ENCODE results near the gene OR11A1.
"Not testable (repeated sequence)": the region's sequence is repeated elsewhere in the genome, so short reads cannot be mapped to it uniquely, and the experiment has no call there.

The OR11A1 gene

DNA sequence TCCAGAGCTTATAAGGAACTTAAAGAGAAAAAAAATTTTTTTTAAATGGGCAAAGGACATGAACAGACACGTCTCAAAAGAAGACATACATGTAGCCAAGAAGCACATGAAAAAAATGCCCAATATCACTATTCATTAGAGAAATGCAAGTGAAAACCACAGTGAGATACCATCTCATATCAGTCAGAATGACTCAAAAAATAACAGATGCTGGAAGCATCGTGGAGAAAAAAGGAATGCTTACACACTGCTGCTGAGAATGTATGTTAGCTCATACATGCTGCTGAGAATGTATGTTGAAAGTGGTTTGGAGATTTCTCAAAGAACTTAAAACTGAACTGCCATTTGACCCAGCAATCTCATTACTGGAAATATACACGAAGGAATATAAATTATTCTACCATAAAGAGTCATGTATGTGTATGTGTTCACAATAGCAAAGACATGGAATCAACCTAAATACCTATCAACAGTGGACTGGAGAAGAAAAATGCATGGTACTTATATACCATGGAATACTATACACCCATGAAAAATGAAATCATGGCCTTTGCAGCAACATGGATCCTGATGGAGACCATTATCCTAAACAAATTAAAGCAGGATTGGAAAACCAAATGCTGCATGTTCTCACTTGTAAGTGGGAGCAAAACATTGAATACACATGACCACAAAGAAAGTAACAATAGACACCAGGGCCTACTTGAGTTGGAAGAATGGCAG, 5.2 kb downstream of the OR11A1 start:
- no peak overlapping the region for H3K4me3 ChIP-seq (ENCODE audit: low read length)
- H3K9me3 ChIP-seq (ENCODE audit: insufficient read depth, low read length): no peaks in the 10 kb centered on the region
- no peaks in the 10 kb centered on the region for H3K79me2 ChIP-seq (ENCODE audit: low read length)
- H3K4me1 ChIP-seq (ENCODE audit: low read length): no peaks in the 10 kb centered on the region
- TF ChIP-seq CTCF (IDR thresholded peaks at IDR 0.05; ENCODE audit: low read depth, low read length): no peak
- no peak for TF ChIP-seq EZH2phosphoT487 (IDR thresholded peaks at IDR 0.05; ENCODE audit: low read depth)
- H4K20me1 ChIP-seq (ENCODE audit: insufficient read depth, low read length): no peaks in the 10 kb centered on the region
- H3K27me3 ChIP-seq (ENCODE audit: low read depth, low read length): 0 out of 2 replicates have a peak, but pooled peaks cover 4% of the 10 kb centered on the region
- no peak overlapping the region for H3K9ac ChIP-seq (ENCODE audit: low read length)
- H2AFZ ChIP-seq (ENCODE audit: low read depth, low read length): no peak overlapping the region
- H3K4me2 ChIP-seq (ENCODE audit: low read length): no peak overlapping the region
- H3K27ac ChIP-seq (ENCODE audit: low read length): no peak overlapping the region
- H3K36me3 ChIP-seq (replicated peaks; ENCODE audit: low read depth, low read length): no peaks in the 10 kb centered on the region

DNA sequence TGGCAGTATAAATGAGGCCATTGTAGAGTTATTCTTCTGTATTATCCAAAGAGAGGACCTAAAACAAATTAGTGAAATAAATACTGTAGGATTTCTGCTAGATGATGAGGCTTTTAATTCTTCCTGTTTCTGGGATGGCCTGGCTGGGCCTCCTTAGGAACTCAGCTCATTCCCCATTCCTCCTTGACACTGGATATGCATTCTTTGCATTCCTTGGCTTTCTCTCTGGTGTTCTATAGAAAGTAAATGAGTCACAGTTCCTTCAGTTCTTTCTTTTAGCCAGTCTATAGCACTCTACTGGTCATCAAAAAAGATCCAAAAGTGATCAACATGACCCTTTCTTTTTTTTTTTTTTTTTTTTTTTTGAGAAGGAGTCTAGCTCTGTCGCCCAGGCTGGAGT, 9.2 kb downstream of the OR11A1 start:
- Histone ChIP-seq H3K9ac (ENCODE audit: low read length) (no peak overlapping the region), H4K20me1 (ENCODE audit: insufficient read depth, low read length) (no peaks in the 10 kb centered on the region), H3K36me3 (replicated peaks; ENCODE audit: low read depth, low read length) (no peaks in the 10 kb centered on the region), H3K79me2 (ENCODE audit: low read length) (no peaks in the 10 kb centered on the region), H2AFZ (ENCODE audit: low read depth, low read length) (no peak overlapping the region), H3K4me1 (ENCODE audit: low read length) (no peaks in the 10 kb centered on the region), H3K4me2 (ENCODE audit: low read length) (no peak overlapping the region), H3K4me3 (ENCODE audit: low read length) (no peak overlapping the region), H3K9me3 (ENCODE audit: insufficient read depth, low read length) (no peaks in the 10 kb centered on the region), H3K27me3 (ENCODE audit: low read depth, low read length) (0 out of 2 replicates have a peak, but pooled peaks cover 4% of the 10 kb centered on the region), H3K27ac (ENCODE audit: low read length) (no peak overlapping the region)
- TF ChIP-seq EZH2phosphoT487 (IDR thresholded peaks at IDR 0.05; ENCODE audit: low read depth) (no peak), CTCF (IDR thresholded peaks at IDR 0.05; ENCODE audit: low read depth, low read length) (no peak)

DNA sequence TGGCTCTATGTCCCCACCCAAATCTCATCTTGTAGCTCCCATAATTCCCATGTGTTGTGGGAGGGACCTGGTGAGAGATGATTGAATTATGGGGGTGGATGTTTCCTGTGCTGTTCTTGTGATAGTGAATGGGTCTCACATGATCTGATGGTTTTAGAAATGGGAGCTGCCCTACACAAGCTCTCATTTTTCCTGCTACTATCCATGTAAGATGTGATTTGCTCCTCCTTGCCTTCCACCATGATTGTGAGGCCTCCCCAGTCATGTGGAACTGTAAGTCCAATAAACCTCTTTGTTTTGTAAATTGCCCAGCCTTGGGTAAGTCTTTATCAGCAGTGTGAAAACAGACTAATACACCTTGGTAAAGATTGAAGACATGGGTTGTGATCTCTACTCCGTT, 12.8 kb downstream of the OR11A1 start:
- H3K36me3 ChIP-seq (replicated peaks; ENCODE audit: low read depth, low read length); H3K9me3 ChIP-seq (ENCODE audit: insufficient read depth, low read length); H3K9ac ChIP-seq (ENCODE audit: low read length); H3K4me3 ChIP-seq (ENCODE audit: low read length); H2AFZ ChIP-seq (ENCODE audit: low read depth, low read length); H3K4me2 ChIP-seq (ENCODE audit: low read length); H4K20me1 ChIP-seq (ENCODE audit: insufficient read depth, low read length); H3K27me3 ChIP-seq (ENCODE audit: low read depth, low read length); H3K79me2 ChIP-seq (ENCODE audit: low read length); H3K4me1 ChIP-seq (ENCODE audit: low read length); H3K27ac ChIP-seq (ENCODE audit: low read length): not testable (repeated sequence)

DNA sequence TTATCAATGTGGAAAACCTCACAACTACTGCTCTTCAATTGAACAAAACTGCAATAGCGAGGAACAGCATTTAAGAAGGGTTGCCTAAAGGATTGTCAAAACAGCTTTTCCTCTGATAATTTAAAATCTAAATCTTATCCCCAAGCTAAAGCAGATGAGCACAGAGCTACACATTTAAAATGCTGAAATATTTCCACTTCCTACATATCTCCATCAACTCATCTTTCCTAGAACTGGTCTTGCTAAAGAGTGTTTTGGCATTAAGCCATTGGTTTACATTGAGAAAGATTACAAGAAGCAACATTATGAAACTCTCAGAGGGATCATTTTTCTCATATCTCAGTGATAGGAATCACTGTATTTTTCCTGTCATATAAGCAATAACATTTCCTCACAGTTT, 14.2 kb downstream of the OR11A1 start:
- Histone ChIP-seq H4K20me1 (ENCODE audit: insufficient read depth, low read length) (no peaks in the 10 kb centered on the region), H3K4me3 (ENCODE audit: low read length) (no peak overlapping the region), H3K9me3 (ENCODE audit: insufficient read depth, low read length) (no peaks in the 10 kb centered on the region), H3K36me3 (replicated peaks; ENCODE audit: low read depth, low read length) (no peaks in the 10 kb centered on the region), H2AFZ (ENCODE audit: low read depth, low read length) (no peak overlapping the region), H3K79me2 (ENCODE audit: low read length) (no peaks in the 10 kb centered on the region), H3K9ac (ENCODE audit: low read length) (no peak overlapping the region), H3K4me2 (ENCODE audit: low read length) (no peak overlapping the region), H3K27ac (ENCODE audit: low read length) (no peak overlapping the region), H3K27me3 (ENCODE audit: low read depth, low read length) (0 out of 2 replicates have a peak, but pooled peaks cover 4% of the 10 kb centered on the region), H3K4me1 (ENCODE audit: low read length) (no peaks in the 10 kb centered on the region)
- TF ChIP-seq CTCF (IDR thresholded peaks at IDR 0.05; ENCODE audit: low read depth, low read length): no peak
- TF ChIP-seq EZH2phosphoT487 (IDR thresholded peaks at IDR 0.05; ENCODE audit: low read depth): no peak

Data from OCI-LY3 (cell line).